T-helper 2 cell treated with Interferon-gamma antibody and Interleukin-4, amounts not matched to agents 100 ng/mL and 5 ng/mL, for 36 hours (primary cell): Measurements from ENCODE around the gene ATP10A. TPM values are rescaled to one million over a fixed set of nuclear protein-coding genes. Genes with fewer than 3 reads are reported as not detected.

ENCODE experiments used
- intact Hi-C: fragments of 100-400 bp; cut with micrococcal nuclease; formaldehyde crosslinking; loops from one replicate; pipeline ENCODE4 v1.15.1; 2023
- total RNA-seq: library from RNA; stranded (reverse); gene quantifications from 2 replicates; pipeline ENCODE4 v1.2.3, GENCODE V29; 2022

ATP10A gene
- total RNA-seq, 1 donor from 2014 or later = 60.2 TPM

DNA sequence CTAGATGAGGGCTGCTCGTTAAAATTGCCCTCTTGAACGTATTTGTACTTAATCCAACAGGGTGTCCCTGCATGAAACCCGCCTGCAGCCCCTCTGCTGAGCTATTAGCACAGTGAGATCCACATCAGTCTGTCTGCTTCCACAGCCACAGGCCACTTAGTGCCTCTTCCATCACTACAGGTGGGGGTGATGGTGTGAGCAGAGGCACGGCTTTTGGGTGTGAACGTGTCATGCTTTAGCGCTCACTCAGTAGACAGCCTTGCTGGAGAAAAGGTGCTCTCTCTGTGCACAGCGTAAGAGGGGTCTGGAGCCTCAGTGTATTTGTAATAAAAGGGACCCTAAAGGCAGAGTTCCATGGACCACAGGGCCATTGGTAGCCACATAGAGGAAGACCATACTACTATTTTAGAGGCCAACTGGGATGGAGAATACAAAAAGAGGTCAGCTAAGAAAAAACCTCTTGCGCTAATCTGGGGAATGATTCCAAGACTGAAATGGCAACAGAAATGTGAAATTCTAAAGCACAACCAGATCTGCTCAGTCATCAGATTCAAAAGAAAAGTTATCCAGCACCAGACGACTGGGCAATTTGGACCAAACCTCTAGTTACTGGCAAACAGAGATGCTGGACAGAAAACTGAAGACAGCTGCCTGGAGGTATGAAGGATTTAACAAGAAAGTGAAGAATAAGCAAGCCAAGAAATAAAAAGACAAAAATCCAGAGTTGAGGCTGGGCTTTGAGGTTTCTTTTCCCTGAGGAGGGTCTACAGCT lies 120.2 kb downstream of the ATP10A start:
- intact Hi-C loops = no loop called here

DNA sequence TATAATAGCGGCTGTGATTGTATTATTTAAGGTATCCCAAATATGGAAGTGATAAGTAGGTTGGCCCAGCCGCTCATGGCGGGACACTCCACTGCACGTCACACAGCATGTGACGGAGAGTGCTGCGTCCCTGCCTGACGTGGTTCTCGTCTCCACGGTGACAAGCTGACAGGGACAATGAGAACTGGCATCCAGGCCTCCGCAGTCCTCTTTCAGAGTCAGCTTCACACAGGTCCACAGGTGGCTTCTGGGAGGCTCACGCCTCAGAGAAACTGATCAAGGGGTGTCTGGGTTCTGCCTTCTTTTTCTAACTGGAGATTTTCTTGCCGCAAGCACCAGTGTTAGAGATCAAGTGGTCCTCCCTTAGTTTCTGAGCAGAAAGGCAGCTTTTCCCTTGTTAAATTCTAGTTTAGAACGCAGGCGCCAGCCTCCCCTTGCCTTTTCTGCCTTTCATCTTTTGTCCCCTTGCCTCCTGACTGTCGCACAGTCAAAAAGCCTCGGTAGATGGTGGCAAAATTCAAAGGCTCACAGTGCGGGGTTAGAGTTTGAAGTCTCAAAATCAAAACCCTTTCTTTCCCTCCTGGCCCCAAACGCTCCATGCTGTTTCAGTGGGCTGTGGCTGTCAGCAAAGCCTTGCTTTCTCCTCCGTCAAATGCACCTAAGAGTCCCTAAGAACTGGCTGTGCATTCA lies 120.9 kb downstream of the ATP10A start:
- intact Hi-C loops = no loop called here

DNA sequence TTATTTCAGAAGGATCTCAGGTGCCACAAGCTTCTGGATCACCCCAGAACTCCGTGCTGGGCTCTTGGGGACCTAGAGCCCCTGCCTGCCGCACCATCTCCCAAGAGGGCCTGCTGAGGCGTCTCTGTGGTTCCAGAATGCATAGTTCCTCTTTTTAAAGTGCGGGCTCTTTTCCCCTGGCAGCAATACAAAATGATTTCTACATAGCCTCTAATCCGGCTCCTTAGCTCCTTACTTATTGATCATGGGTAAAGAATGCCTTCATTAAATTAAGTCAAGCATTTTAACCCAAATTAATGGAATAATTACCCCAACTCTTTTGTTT lies 121.9 kb downstream of the ATP10A start:
- intact Hi-C loops = no loop called here

DNA sequence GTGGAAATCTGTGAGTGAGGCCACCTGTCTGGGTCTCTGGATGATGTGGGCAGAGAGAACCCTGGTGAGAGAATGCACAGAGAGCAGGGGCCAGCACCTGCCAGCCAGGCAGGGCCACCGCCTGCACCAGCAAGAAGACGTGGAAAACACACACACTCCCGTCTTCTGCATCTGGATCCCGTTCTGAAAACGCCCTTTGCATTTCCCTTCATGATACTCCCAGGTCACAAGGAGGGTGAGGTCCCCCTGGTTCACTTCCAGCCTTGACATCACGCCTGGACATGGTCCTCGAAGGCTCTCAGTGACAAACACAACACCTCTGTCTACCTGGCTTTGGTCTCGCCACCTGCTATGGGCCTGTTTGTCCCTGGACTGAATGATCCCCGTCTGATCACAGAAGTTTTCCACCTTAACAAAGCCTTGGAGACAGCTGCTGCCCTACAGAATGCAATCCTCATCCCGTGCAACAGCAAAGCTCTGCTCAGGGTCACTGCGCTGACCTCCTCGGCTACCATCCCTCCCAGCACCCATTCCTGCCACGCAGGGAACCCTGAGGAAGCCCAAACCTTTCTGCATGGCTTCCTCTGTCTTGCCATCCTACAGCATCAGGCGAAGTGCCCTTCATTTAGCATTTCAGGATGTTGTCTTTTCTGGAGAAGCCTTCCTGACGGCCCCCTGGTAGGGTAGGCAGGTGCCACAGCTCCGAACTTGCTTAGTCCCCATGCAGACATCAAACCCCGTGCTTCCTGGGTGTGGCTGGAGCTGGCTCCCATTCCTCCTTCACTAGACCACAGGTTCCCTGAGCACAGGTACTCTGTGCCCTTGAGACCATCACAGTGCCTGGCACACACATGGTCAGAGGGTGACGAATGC lies 122.5 kb downstream of the ATP10A start:
- intact Hi-C loops = no loop called here

DNA sequence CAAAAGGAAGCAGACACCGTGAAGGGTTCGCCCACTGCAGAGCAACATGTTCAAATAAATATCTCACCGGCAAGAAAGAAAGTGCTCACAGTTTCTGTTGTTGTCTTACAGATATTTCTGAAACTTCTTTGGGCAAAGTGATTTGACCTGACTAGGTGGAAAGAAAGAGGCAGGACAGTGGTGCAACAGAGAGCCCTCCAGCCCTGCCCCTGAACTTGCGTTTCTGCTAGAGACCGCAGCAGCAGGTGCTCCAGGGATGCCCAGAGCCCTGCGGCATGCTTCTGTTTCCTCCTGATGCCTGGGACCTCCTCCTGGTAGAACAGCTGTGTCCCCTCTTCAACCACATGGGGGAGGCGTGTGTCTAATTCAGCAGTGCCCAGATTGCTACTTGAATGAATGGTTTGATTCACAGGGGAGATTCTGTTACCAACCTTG lies 123.4 kb downstream of the ATP10A start:
- intact Hi-C loops = loop anchor here (2.0 kb wide), 1 partner anchor 195 kb away; no protein-coding TSS in a partner anchor

DNA sequence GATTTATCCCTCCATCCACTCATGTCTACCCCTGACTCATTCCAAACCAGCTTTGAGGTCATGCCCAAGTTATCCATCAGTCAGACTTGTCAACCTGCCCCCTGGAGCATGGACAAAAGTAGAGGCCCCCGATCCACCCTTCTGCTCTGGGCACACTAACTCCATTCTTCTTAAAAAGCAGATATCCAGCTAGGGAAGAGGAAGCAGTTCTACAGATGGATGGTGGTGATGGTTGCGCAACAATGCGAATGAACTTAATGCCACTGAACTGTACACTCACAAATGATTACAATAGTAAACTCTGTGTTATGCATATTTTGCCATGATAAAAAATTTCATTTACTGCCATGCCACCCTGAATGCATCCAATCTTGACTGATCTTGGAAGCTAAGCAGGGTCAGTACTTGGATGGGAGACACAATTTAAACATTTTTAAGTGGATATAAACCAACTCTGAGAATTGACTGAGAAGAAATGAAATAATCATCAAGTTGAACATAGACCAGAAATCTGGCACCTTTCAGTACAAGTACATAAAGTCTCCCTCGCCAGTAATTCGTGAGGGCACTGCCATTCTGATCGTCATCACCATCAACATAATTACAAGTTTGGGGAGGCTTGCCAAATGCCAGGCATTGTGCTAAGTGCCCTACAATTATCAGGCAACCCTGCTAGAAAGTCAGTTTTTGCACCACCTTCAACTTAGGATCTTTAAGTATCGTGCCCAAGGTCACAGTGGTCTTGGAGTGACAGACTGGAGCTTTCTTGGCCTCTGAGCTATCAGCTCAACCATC lies 124.8 kb downstream of the ATP10A start:
- intact Hi-C loops = loop anchor here (2.0 kb wide), 1 partner anchor 196 kb away; no protein-coding TSS in a partner anchor

DNA sequence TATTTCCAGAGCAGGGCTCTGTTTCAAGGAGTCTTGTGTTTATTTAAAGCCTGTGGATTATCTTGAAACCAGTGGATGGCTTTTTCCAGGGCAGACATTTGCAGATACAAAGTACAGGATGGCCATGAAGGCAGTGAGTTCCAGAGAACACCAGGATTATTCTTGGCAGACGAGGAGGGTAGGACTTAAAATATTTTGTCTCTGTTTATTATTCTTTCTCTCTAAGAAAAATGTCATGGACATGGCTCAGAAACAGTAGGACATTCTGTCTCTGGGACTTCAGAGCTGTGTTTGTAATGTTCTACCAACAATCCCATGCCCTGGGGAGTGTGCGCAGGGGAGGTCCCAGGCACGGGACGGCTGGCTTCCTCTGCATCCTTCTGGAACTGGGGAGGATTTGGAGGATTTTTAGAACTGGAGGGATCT lies 125.9 kb downstream of the ATP10A start:
- intact Hi-C loops = no loop called here

DNA sequence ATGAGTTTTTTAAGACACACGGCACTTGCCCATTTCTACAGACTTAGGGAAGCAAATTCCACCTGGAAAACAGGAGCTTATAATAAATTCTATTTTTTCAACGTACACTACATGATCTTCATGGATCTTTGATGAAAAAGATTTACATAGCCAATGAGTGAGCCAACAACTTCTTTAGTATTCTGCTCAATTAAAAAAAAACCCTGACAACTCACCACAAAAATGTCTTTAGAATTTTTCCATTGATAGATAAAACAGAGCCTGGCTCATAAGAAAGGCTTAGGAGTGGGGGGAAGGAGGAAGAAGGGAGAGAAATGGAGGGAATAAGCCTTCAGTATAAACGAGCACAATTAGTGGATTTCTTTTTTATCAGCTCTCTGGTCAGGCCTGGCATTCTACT lies 126.7 kb downstream of the ATP10A start:
- intact Hi-C loops = no loop called here

DNA sequence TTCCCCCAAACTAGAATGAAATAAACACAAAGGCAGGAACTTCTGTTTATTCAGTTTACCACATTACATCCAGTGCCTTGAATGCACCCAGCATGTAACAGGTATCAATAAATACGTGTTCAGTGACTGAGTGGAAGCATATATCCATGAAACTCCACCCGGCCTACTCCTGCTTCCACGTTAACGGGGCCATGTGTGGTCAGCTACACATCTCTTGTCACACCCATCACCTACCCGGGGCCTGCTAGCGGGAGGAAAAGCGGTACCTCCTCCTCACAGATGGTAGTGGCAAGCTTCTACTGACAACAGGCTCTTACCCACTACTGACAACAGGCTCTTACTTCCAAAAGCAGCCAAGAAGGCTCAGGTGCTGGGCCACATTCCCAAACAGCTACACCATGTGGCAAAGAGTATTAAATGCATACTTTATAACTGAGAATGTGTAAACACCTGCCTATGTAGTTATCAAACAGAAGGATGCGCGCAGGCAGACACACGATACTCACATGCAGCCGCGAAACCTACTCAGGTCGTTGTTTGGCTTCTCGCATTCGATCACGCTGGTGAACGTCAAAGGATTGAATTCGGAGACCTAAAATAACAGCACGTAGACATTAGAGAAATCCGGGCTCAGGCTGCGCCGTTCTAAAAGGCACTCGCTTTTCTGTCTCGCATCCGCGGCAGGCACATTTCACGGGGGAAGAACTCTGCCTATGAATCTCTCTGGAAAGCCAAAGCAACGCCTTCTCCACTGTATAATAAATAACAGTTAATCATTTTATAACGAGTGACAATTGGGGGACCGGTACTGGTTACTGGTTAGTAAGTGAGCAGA lies 127.4 kb downstream of the ATP10A start:
- intact Hi-C loops = no loop called here

DNA sequence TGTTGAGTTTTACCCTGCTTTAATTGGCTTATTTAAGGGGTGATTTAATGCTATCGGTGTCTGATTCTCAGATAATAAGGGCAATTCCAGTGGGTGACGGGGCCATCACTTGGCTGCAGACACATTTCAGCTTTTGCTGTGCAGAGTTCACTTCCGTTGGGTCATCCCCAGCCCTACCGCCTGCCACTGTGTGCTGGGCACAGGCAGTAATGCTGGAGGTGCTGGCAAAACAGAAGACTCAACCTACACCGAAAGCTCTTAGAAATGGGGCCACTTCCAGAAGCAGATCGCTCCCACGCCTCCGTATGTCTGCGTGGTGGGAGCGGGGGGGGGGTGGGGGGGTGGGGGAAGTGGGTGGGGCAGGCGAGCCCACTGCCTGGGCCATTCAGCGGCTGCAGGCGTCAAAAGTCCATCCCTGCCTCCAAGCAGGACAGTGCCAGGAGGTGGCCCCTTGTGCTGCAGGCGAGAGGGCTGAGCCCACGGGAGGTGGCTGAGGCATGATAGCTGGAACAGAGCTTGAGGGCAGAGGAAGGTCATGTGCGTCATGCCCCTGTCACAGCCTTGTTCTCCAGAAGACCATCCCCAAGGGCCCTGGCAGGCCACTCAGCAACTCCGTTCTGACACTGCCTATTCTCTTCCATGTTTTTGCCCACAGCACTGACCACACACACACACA lies 128.3 kb downstream of the ATP10A start:
- intact Hi-C loops = no loop called here

DNA sequence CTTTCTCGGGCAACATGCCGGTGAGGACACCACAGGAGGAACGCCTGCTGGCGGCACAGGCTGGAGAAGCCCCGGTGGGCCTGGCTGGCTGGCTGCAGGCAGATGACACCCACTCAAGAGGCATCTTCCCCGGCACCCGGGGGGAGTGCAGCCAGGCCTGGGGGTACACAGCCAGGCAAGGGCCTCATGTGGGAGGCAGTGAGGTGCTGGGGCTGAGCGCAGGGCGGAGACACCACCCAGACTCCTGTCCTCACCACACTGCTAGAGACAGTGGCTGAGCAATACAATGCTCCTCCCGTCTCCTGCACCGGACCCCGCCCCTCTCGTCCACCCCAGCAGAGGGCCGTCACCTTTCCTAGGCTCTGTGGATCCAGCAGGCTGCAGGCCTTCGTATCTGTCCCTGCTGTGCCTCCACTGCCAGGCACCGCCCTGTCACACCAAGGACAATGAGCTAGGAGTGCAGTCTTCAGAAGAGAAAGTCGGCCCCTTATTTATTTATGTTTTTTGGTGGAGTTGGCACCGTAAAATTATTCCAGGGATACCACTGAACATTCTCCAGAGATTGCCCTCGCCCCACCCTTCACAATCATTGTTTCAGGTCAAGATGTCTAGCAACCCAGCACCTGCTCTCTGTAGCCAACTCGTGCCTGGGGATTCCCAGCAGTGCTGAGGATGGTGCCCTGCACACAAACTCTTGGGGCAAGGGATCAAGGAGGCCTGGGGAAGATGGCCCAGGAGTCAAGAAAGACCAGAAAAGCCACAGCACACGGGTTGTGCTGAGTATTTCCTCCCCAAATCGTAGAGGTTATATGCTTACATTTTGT lies 129.1 kb downstream of the ATP10A start:
- intact Hi-C loops = no loop called here

DNA sequence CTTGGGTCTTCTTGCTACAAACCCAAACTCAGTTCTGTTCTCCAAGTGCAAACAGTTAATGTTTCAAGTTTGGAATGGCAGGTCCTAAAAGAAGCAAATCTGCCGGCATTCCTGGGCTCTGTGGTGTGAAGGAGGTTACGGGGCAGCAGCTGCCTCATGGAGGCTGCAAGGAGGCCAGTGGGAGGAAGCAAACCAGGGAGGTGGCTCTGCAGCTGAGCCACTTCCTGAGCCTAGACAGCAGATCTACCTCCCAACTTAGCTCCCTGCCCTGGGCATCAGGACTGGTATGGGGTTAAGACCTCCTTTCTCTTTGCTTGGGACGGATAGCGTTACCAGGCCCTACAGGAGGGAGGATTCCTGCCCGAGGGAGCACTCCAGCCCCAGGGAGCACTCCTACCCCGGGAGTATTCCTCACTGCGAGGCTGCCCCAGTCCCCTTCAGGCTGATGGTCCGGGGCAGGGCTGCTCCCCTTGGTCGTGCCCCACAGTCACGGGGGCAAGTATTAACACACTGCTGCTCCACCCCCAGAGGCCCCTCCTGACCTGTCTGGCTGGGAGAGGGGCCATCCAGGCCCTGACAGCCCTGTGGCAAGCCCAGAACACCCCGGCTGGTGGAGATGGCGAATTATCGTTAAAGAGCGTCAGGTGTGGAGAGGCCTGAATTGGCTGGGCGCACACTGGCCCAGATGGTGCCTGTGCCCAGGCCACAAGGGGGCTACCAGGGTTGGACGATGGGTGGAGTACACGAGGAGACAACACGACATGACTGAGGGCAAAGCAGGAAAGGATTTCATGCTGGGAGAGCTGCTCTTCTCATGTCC lies 129.9 kb downstream of the ATP10A start:
- intact Hi-C loops = no loop called here

DNA sequence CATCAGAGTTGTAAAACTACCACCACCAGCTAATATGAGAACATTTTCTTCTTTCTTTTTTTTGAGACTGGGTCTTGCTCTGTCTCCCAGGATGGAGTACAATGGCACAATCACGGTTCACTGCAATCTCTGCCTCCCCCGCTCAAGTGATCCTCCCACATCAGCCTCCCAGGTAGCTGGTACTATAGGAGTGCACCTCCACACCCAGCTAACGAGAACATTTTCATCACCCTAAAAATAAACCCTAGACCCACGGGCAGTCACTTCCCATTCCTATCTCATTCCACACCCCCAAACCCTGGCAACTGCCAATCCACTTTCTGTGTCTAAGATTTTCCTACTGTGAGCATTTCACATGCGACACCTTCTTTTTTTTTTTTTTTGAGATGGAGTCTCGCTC lies 130.9 kb downstream of the ATP10A start:
- intact Hi-C loops = no loop called here

DNA sequence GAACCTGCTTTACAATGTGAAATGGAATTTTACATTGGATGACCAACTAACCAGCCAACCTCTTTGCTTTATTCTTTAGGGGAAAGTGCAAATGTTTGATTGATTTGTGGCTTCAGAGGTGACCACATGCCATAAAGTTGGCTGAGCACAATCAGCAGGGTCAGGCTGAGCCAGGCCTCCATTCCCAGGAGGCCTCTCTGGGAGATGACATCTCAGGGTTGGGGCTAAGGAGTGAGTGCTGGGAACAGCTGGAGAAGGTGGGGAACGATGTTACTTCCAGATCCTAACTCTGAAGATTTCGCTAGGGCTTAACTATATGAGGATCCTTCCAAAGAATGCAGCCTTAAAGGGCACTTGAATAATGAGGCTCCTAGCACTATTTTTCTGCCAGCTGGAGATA lies 131.7 kb downstream of the ATP10A start:
- intact Hi-C loops = no loop called here

DNA sequence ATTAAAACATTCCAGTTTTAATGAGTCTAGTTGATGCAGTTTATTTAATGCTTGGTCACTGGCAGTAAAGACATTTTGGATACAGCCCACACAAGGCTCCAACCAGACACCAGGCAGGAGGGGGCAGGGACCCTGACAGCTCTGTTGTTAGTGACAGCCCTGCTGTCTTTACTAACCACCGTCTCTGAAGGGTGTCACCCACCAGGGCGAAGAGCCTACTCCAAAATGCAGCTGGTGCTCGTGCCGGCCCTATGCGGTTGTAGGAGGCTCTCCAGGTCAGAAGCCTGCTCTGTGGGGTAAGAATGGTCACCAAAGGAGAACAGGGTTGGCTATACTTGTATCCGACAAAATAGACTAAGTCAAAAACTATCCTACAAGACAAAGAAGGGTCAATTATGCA lies 132.2 kb downstream of the ATP10A start:
- intact Hi-C loops = no loop called here

DNA sequence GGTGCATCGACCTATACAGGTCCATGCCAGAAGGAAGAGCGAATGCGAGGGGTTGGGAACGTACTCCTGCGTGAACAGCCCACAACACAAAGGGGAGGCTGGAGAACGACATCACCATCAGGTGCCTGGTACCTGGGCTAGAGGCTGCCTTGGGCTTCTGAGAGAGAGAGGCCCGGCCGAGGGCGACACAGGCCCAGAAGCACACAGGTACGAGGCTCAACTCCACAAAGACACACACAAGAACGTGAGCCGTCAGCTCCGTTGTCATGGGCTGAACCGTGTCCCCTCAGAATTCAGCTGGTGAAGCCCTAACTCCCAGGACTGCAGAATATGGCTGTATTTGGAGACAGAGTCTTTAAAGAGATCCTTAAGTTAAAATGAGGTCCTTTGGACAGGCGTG lies 134.3 kb downstream of the ATP10A start:
- intact Hi-C loops = no loop called here

DNA sequence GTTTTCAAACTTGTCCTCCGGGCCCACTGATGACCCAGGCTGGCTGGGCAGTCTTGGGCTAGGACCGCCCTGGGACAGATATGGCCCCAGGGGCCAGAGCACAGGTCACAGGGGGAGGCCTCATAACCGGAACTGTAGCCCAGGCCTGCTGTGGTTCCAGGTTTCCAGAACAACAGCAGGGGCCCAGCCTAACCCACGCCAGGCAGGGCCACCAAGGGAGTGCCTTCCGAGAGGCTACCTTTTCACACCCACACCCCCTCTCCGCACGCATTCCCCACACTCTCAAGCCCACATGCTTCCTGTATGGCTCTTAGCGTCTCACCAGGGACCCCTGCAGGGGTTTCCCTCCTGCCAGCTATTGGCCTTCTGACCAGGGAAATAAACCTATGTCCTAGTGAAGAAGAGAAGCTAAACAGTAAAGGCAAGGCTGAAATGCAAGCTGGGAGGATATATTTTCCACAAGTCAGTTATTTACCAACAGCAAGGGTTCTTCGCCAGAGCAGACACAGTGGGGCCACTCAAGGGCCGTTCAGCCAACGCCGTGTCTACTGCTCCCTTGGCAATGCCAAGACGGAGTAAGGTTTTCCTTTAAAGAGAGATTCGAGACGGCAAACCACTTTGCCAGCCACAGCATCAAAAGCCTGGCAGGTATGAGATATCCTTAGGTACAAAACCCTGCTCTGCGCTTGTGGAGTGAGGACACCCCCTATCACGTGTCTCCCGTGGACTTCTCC lies 135.1 kb downstream of the ATP10A start:
- intact Hi-C loops = no loop called here
